PC-9 (cell line): ENCODE results near the gene FAM13C.

Experiments used
- EZH2 ChIP-seq: fragments of 200-600 bp; sonication (generic); IDR thresholded peaks from 2 replicates; pipeline ENCODE4 v1.8.0; 2017; ENCODE audit warnings: antibody characterized with exemption, low read depth
- TF ChIP-seq, protein P1 (sequence below): fragments of 200-600 bp; sonication (generic); conservative IDR thresholded peaks from 2 replicates; pipeline ENCODE4 v1.6.1; 2017; ENCODE audit warnings: mixed run types, antibody characterized with exemption, mild to moderate bottlenecking, moderate library complexity

- TF ChIP-seq, protein P1, sequence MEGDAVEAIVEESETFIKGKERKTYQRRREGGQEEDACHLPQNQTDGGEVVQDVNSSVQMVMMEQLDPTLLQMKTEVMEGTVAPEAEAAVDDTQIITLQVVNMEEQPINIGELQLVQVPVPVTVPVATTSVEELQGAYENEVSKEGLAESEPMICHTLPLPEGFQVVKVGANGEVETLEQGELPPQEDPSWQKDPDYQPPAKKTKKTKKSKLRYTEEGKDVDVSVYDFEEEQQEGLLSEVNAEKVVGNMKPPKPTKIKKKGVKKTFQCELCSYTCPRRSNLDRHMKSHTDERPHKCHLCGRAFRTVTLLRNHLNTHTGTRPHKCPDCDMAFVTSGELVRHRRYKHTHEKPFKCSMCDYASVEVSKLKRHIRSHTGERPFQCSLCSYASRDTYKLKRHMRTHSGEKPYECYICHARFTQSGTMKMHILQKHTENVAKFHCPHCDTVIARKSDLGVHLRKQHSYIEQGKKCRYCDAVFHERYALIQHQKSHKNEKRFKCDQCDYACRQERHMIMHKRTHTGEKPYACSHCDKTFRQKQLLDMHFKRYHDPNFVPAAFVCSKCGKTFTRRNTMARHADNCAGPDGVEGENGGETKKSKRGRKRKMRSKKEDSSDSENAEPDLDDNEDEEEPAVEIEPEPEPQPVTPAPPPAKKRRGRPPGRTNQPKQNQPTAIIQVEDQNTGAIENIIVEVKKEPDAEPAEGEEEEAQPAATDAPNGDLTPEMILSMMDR: no peak
- no peak for TF ChIP-seq EZH2
Observed at GRCh38 chr10:59362144-59362958, at the start of gene FAM13C.
